Kidney (tissue), 14 donors: ENCODE results near the gene BDKRB2. TPM values are rescaled to one million over a fixed set of nuclear protein-coding genes. Genes with fewer than 3 reads are reported as not detected.

Source experiments
- DNase-seq, 5 donors: peaks; one replicate each; pipeline ENCODE4 v3.0.0-alpha.2; 2013 to 2020
- FAIRE-seq: peaks from 2 replicates; lab custom pipeline; 2012; peaks lifted over from hg19 to GRCh38; lab: Jason Lieb, UNC
- H3K27ac ChIP-seq, 2 donors: one replicate each; pipeline ENCODE4 v1.7.0; 2013; ENCODE audit warnings: low read depth in 2 of 2, low read length in 2 of 2, inconsistent platforms in 1 of 2
- H3K27me3 ChIP-seq: one replicate; pipeline ENCODE4 v1.7.1; 2013; ENCODE audit warnings: low read length, inconsistent platforms; ENCODE audit not compliant: control insufficient read depth, insufficient read depth
- H3K36me3 ChIP-seq, 3 donors: one replicate each; pipeline versions ENCODE4 v1.7.0 to v1.7.1; 2013; ENCODE audit warnings: low read length in 3 of 3, control low read depth in 1 of 3, inconsistent platforms in 1 of 3; ENCODE audit not compliant: insufficient read depth in 3 of 3, control insufficient read depth in 2 of 3
- H3K4me1 ChIP-seq, 3 donors: one replicate each; pipeline versions ENCODE4 v1.7.0 to v1.7.1; 2013; ENCODE audit warnings: low read length in 3 of 3, inconsistent platforms in 1 of 3, low read depth in 1 of 3; ENCODE audit not compliant: control insufficient read depth in 2 of 3, insufficient read depth in 2 of 3
- H3K4me3 ChIP-seq, 3 donors: one replicate each; pipeline versions ENCODE4 v1.7.0 to v1.8.1; 2013; ENCODE audit warnings: low read length in 3 of 3, control low read depth in 1 of 3, inconsistent platforms in 1 of 3
- H3K9ac ChIP-seq, 3 donors: one replicate each; pipeline versions ENCODE4 v1.7.0 to v1.7.1; 2013; ENCODE audit warnings: low read length in 3 of 3, control low read depth in 1 of 3, inconsistent platforms in 1 of 3
- H3K9me3 ChIP-seq, 3 donors: one replicate each; pipeline versions ENCODE4 v1.7.0 to v1.7.1; 2013; ENCODE audit warnings: low read length in 3 of 3, control low read depth in 1 of 3, inconsistent platforms in 1 of 3; ENCODE audit not compliant: control insufficient read depth in 2 of 3, insufficient read depth in 1 of 3
- CTCF ChIP-seq: IDR thresholded peaks from 3 replicates; pipeline ENCODE4 v1.5.1; 2012; ENCODE audit warnings: mild to moderate bottlenecking, moderate library complexity, borderline replicate concordance; ENCODE audit not compliant: insufficient read depth; ENCODE audit errors: extremely low read depth
- intact Hi-C: fragments of 100-400 bp; cut with DNase I; formaldehyde crosslinking; loops from one replicate; pipeline ENCODE4 v1.11.1; 2022
- polyA plus RNA-seq: library from polyadenylated mRNA; stranded (reverse); fragments of 350-450 nt; fragmentation: Illumina TruSeq; extraction: RNeasy Lipid Tissue Mini Kit (QIAGEN cat#74804); gene quantifications from one replicate; pipeline ENCODE4 v1.2.3, GENCODE V29; 2014; ENCODE audit warnings: low read depth, low replicate concordance; ENCODE audit not compliant: insufficient read depth
- total RNA-seq: library from RNA; stranded (reverse); fragmentation: NEBNext Ultra II Directional; extraction: Animal tissue kit (Norgen Biotek cat#: 25700); gene quantifications from one replicate; pipeline ENCODE4 v1.2.1, GENCODE V29; 2021
- donor health status: control.
- donor health status: control.
- donor health status: control.
- donor health status: control.
- donor health status: control.
- donor health status: DM: yes; HTN: yes; CAD: no.
- donor health status: Normal renal cell carcinoma (clear cell type).

BDKRB2 gene
- total and polyA plus RNA-seq, 2 donors from 2014 or later, result 7.4 to 16.1 TPM

DNA sequence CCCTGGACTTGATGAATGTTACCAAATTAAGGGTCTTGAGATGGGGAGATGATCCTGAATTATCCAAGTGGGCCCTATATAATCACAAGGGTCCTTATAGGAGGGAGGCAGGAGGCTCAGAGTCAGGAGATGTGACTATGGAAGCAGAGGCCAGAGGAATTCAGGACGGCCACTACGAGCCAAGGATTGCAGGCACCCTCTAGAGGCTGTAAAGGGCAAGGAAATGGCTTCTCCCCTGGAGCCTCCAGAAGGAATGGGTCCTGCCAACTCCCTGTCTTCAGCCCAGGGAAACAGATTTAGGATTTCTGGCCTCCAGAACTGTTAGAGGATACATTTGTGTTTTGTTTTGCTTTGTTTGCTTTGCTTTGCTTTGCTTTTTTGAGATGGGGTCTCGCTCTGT lies 60.2 kb downstream of the BDKRB2 start:
- no peaks in the 10 kb centered on the region for H3K36me3 ChIP-seq
- FAIRE-seq (no peak), DNase-seq (no peak)
- no peak overlapping the region for H3K27ac ChIP-seq
- no peak overlapping the region for H3K9ac ChIP-seq
- peaks cover 0 to under 1% (median 0%) of the 10 kb centered on the region in 3 donors for H3K9me3 ChIP-seq
- no peak for TF ChIP-seq CTCF
- H3K4me3 ChIP-seq, result no peak overlapping the region
- peaks cover 0 to 2% (median 0%) of the 10 kb centered on the region in 3 donors for H3K4me1 ChIP-seq
- intact Hi-C loops, result no loop called here
- no peaks in the 10 kb centered on the region for H3K27me3 ChIP-seq

GRCh38 chr14:96265383-96266095 lies 60.9 kb downstream of the BDKRB2 start:
- peak overlapping the region in 1 of 3 donors; percentile 18 for H3K4me3 ChIP-seq
- H3K27me3 ChIP-seq, result no peaks in the 10 kb centered on the region
- H3K27ac ChIP-seq, result no peak overlapping the region
- no peak overlapping the region for H3K9ac ChIP-seq
- intact Hi-C loops, result no loop called here
- H3K4me1 ChIP-seq, result peaks cover 0 to 2% (median 0%) of the 10 kb centered on the region in 3 donors
- H3K9me3 ChIP-seq, result no peaks in the 10 kb centered on the region
- FAIRE-seq (no peak), DNase-seq (no peak)
- no peaks in the 10 kb centered on the region for H3K36me3 ChIP-seq
- no peak for TF ChIP-seq CTCF

- no peaks in the 10 kb centered on the region for H3K9me3 ChIP-seq
- no peak for TF ChIP-seq CTCF
- no peak overlapping the region for H3K27ac ChIP-seq
- DNase-seq, result peak in 1 of 5 donors; percentile 62
- H3K4me1 ChIP-seq, result peaks cover 0 to 2% (median 0%) of the 10 kb centered on the region in 3 donors
- H3K4me3 ChIP-seq, result peak overlapping the region in 1 of 3 donors; percentile 30
- H3K27me3 ChIP-seq, result no peaks in the 10 kb centered on the region
- H3K9ac ChIP-seq, result peak overlapping the region in 1 of 3 donors; percentile 55
- FAIRE-seq, result no peak
- intact Hi-C loops, result no loop called here
- no peaks in the 10 kb centered on the region for H3K36me3 ChIP-seq
These were observed 62.7 kb downstream of the BDKRB2 start for GRCh38 chr14:96267336-96267735.
